ENCODE data around the gene MDH1B. TPM values are rescaled to one million over a fixed set of nuclear protein-coding genes. Genes with fewer than 3 reads are reported as not detected.
A peak's percentile ranks its signal among the peaks of the same experiment; 100 is the strongest.
"Not testable (repeated sequence)": the region's sequence is repeated elsewhere in the genome, so short reads cannot be mapped to it uniquely, and the experiment has no call there.

Gene MDH1B
- total RNA-seq, 1 donor from 2014 or later = 0.98 TPM

- Mint-ChIP-seq H3K27me3 (ENCODE audit: unreplicated experiment) (peaks cover 2% of the 10 kb centered on the region), H3K4me3 (ENCODE audit: unreplicated experiment) (no peak overlapping the region), H3K36me3 (ENCODE audit: unreplicated experiment) (no peaks in the 10 kb centered on the region), H3K27ac (ENCODE audit: unreplicated experiment) (no peak overlapping the region), H3K4me1 (ENCODE audit: low read depth, unreplicated experiment) (peaks cover 6% of the 10 kb centered on the region), H3K9me3 (ENCODE audit: unreplicated experiment) (peaks cover 2% of the 10 kb centered on the region)
- no peak for DNase-seq
- no peak for TF ChIP-seq CTCF (IDR thresholded peaks at IDR 0.05; ENCODE audit: partially characterized antibody, unreplicated experiment)
Measured at GRCh38 chr2:206721256-206721920, 43.7 kb downstream of the MDH1B start.

DNA sequence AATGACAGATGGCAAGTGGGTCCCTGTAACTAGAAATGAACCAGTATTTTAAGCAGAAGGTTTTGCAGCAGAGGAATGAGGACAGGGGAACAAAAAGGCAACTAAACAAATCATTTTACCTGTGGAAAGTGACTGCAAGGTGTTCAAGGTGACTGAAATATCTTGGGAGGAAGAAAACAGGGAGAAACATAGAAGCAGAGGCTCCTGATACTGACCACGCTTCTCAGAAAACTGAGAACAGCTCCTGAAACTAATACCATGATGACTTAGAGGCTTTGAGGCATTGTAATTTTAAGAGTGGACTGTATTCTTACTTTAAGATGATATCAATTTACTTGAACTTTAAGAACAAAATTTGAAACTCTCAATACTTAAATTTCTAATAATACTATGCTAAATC lies 46.8 kb downstream of the MDH1B start, which contains the start of gene DYTN:
TSS of gene DYTN (minus strand) at position 101 of the 400 bp plus-strand sequence. CDS start 117 bp downstream, outside the sequence.
- H3K9me3 Mint-ChIP-seq (ENCODE audit: unreplicated experiment) = peaks cover 2% of the 10 kb centered on the region
- H3K27ac Mint-ChIP-seq (ENCODE audit: unreplicated experiment) = no peak within 1 kb of the TSS
- H3K4me3 Mint-ChIP-seq (ENCODE audit: unreplicated experiment) = no peak within 1 kb of the TSS

DNA sequence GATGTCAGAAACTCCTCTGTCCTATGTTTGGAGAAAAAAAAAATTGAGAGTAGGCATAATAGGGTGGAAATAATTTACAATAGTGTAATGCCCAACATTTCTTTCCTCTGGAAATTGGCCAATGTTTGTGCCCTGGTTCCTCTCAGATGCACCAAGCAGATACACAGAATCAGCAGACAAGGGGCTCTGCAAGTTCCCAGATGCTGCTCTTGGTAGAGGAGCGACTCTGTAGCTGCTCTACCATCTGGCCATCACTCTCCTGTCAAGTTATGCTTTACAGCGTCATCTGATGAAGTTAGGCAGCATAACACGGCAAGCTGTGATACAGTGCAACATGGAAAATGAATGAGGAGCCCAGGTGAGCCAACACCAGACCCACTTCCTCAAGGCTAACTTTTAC lies 48.5 kb downstream of the MDH1B start:
- Mint-ChIP-seq H3K36me3 (ENCODE audit: unreplicated experiment) (no peaks in the 10 kb centered on the region), H3K4me1 (ENCODE audit: low read depth, unreplicated experiment) (peaks cover 13% of the 10 kb centered on the region), H3K9me3 (ENCODE audit: unreplicated experiment) (peaks cover 2% of the 10 kb centered on the region), H3K27me3 (ENCODE audit: unreplicated experiment) (peaks cover 2% of the 10 kb centered on the region), H3K27ac (ENCODE audit: unreplicated experiment) (no peak overlapping the region), H3K4me3 (ENCODE audit: unreplicated experiment) (no peak overlapping the region)
- DNase-seq = no peak
- TF ChIP-seq CTCF (IDR thresholded peaks at IDR 0.05; ENCODE audit: partially characterized antibody, unreplicated experiment) = no peak

More for the DNA sequence above, 46.8 kb downstream of the MDH1B start, which contains the start of gene DYTN:
- Mint-ChIP-seq H3K27me3 (ENCODE audit: unreplicated experiment) (peaks cover 2% of the 10 kb centered on the region), H3K4me1 (ENCODE audit: low read depth, unreplicated experiment) (peaks cover 13% of the 10 kb centered on the region), H3K36me3 (ENCODE audit: unreplicated experiment) (no peaks in the 10 kb centered on the region)
- no peak for DNase-seq
- no peak for TF ChIP-seq CTCF (IDR thresholded peaks at IDR 0.05; ENCODE audit: partially characterized antibody, unreplicated experiment)

DNA sequence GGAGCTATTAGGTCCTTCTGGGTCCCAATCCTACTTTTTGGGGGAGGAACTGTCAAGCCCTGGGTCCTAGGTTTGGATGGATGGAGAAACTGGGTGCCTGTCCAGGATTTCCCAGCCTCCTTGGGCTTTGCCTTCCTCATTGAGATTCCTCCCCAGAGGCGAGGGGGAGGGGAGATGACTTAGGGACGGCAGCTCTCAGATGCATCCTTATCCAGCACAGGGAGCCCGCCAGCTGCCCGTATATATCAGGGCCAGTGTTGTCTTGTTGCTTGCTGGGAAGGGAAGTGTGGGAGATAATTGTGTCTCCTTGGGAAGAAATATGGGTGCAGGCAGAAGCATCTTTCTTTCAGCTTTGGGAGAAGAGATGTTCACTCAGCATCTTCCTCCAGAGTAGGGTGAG lies 49.9 kb downstream of the MDH1B start:
- Mint-ChIP-seq H3K4me3 (ENCODE audit: unreplicated experiment) (peak overlapping the region; percentile 35), H3K4me1 (ENCODE audit: low read depth, unreplicated experiment) (peaks cover 13% of the 10 kb centered on the region)
- not testable (repeated sequence) for H3K27ac Mint-ChIP-seq (ENCODE audit: unreplicated experiment); H3K36me3 Mint-ChIP-seq (ENCODE audit: unreplicated experiment); DNase-seq; H3K9me3 Mint-ChIP-seq (ENCODE audit: unreplicated experiment); H3K27me3 Mint-ChIP-seq (ENCODE audit: unreplicated experiment)

DNA sequence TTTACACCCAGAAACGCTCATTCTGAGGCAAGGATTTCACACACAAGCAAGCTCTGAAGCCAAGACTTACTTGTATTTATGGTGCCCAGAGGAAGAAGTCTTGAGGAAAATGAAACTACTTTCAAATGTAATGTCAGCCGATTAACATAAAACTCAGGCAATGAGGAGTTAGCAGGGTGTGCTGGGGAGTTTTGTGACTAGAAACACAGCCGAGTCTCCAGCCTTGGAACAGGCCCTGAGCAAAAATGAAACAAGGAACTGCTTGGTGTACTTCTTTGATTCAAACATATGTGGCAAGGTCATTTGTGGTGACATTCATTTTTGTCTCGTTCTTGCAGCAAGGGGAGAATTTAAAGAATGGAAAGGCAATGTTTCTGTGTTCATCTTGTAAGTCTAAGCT lies 51.4 kb downstream of the MDH1B start:
- H3K4me1 Mint-ChIP-seq (ENCODE audit: low read depth, unreplicated experiment) = peaks cover 13% of the 10 kb centered on the region
- H3K4me3 Mint-ChIP-seq (ENCODE audit: unreplicated experiment) = no peak overlapping the region
- no peak for DNase-seq
- H3K27ac Mint-ChIP-seq (ENCODE audit: unreplicated experiment) = no peak overlapping the region
- no peak for TF ChIP-seq CTCF (IDR thresholded peaks at IDR 0.05; ENCODE audit: partially characterized antibody, unreplicated experiment)
- H3K27me3 Mint-ChIP-seq (ENCODE audit: unreplicated experiment) = peaks cover 2% of the 10 kb centered on the region
- H3K36me3 Mint-ChIP-seq (ENCODE audit: unreplicated experiment) = no peaks in the 10 kb centered on the region
- H3K9me3 Mint-ChIP-seq (ENCODE audit: unreplicated experiment) = peaks cover 2% of the 10 kb centered on the region
